Right lobe of liver (tissue), 4 donors: ENCODE data around the gene RALGAPA2.

Experiments used
- CTCF ChIP-seq, 4 donors: fragments of 200-600 bp in 3 of 4; fragments of 450-650 bp in 1 of 4; IDR thresholded peaks; one replicate each; pipeline versions ENCODE4 v1.5.1 to v1.8.0; 2016 to 2022; ENCODE audit warnings: antibody characterized with exemption in 4 of 4, mild to moderate bottlenecking in 2 of 4
- POLR2A ChIP-seq: fragments of 450-650 bp; IDR thresholded peaks from one replicate; pipeline ENCODE4 v1.6.1; 2017; ENCODE audit warnings: antibody characterized with exemption, mild to moderate bottlenecking
- donor health status: DM: no; HTN: no; CAD: no.
- donor health status: DM: no; HTN: no; CAD: no.
- donor health status: DM: no; HTN: yes; CAD: no.

- TF ChIP-seq CTCF (IDR thresholded peaks at IDR 0.05) (no peak), POLR2A (no peak)
Observed at GRCh38 chr20:20535051-20535450, 177.4 kb downstream of the RALGAPA2 start.
